ENCODE data around the gene ELMO2.

Gene ELMO2

DNA sequence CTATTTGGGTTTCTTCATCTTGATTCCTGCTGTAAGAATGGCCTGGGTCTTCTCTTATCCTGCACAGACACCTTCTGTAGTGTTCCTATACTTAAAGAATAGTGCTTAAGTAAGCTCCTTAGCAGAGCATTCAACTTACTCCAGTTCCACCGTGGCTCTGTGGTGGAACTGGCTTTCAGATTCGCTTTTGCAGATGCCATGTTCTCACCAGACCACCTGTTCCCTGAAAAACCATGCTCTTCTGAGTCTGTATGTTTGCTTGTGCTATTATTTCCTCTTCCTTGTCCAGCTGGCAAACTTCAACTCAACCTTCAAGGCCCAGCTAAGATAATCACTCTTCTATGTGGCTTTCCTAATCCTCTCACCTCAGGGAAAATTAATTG is 4.9 kb downstream of the ELMO2 start:
- no peaks in the 10 kb centered on the region for H3K9me3 ChIP-seq (ENCODE audit: control insufficient read depth, insufficient read depth, low read depth, low read length)
- H3K36me3 ChIP-seq (ENCODE audit: control insufficient read depth in 2 of 2, insufficient read depth in 1 of 2, low read length in 2 of 2), result peaks cover 0 to 30% of the 10 kb centered on the region in 2 experiments; a peak in 2 of 3 replicates
- POLR2A ChIA-PET, result interaction anchor here (0.6 to 1.2 kb wide), 3 partner anchors 37 to 334 kb away, joined by 3 read pairs; no protein-coding TSS in a partner anchor
- H3K4me3 ChIP-seq (ENCODE audit: low read depth, low read length), result no peak overlapping the region
- TF ChIP-seq SCRT2 (tag by site-specific recombination; IDR thresholded peaks at IDR 0.05), result 0 out of 2 replicates have a peak, but pooled peaks have one; percentile 21
- TF ChIP-seq GFI1B (tag by site-specific recombination; IDR thresholded peaks at IDR 0.05), result no peak
- H3K4me1 ChIP-seq (ENCODE audit: control insufficient read depth, insufficient read depth, low read length), result peaks cover 6% of the 10 kb centered on the region
- CTCF ChIA-PET, result interaction anchor here (0.5 to 3.1 kb wide), 5 partner anchors 12 to 415 kb away, joined by 3 to 8 read pairs (median 5); no protein-coding TSS in a partner anchor
- H3K27ac ChIP-seq (ENCODE audit: extremely low read depth, low read depth, low read length), result no peak overlapping the region

DNA sequence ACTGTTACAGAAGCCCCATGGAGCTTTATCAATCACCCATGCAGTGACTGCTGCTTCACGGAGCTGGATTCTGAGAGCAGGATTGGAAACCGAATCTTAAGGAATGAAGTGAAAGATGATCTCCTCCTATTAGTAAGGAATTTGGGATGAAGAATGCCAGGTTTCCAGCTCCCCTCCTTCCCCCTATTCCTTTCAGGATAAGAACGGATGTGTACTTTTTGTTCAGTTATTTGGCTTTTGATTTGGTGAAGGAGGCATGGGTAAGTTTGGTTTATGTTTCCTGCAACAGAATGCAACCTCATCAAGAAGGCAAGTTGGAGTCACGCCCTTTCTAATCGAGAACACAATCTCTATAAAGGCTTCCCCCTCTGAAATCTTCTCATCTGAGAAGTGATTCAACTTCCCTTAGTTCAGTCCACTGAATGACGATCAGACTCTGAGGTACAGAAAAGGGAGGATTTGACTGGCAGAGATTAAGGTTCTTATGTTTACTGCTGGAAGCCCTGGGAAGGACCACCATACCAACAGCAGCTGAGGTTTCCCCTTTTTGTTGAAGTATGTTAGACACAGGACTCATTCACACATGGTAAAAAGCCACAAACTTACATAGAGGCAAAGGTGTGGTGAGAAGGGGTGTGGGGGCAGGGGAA is 5.5 kb downstream of the ELMO2 start:
- Histone ChIP-seq H3K4me3 (ENCODE audit: low read depth, low read length) (no peak overlapping the region), H3K4me1 (ENCODE audit: control insufficient read depth, insufficient read depth, low read length) (peaks cover 6% of the 10 kb centered on the region), H3K9me3 (ENCODE audit: control insufficient read depth, insufficient read depth, low read depth, low read length) (no peaks in the 10 kb centered on the region), H3K27ac (ENCODE audit: extremely low read depth, low read depth, low read length) (no peak overlapping the region), H3K36me3 (ENCODE audit: control insufficient read depth in 2 of 2, insufficient read depth in 1 of 2, low read length in 2 of 2) (peaks cover 0 to 34% of the 10 kb centered on the region in 2 experiments; a peak in 2 of 3 replicates)
- TF ChIP-seq ZBTB48 (tag by site-specific recombination; IDR thresholded peaks at IDR 0.05) (no peak), ZBTB17 (tag by site-specific recombination; IDR thresholded peaks at IDR 0.05) (peak; percentile 86), PRDM1 (tag by site-specific recombination; IDR thresholded peaks at IDR 0.05) (peak; percentile 46; the same call in 1 of the 2 replicates)
- POLR2A ChIA-PET, result interaction anchor here (0.6 to 1.2 kb wide), 3 partner anchors 37 to 333 kb away, joined by 3 read pairs; no protein-coding TSS in a partner anchor
- CTCF ChIA-PET, result interaction anchor here (0.8 to 3.1 kb wide), 4 partner anchors 10 to 414 kb away, joined by 3 to 8 read pairs (median 4); no protein-coding TSS in a partner anchor

DNA sequence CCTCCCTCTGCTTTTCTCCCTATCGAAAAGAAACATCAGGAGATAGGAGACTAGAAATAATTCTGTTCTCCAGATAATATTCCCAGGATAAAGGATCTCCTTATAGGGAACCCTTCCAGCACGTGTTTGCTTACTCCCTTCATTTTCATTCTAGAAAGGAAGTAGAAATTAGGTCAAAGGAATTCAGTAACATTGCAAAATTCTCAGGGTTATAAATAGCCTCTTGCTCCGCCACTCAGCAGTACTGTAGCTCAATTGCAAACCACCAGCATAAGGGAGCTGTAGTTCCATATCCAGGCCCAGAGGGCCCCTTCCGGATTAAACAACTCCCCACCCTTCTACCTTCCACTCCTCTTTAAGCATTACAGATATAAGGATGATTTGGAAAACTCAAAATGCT is 6.2 kb downstream of the ELMO2 start:
- Histone ChIP-seq H3K27ac (ENCODE audit: extremely low read depth, low read depth, low read length) (no peak overlapping the region), H3K9me3 (ENCODE audit: control insufficient read depth, insufficient read depth, low read depth, low read length) (no peaks in the 10 kb centered on the region), H3K36me3 (ENCODE audit: control insufficient read depth in 2 of 2, insufficient read depth in 1 of 2, low read length in 2 of 2) (peaks cover 0 to 41% of the 10 kb centered on the region in 2 experiments; a peak in 2 of 3 replicates), H3K4me1 (ENCODE audit: control insufficient read depth, insufficient read depth, low read length) (peaks cover 6% of the 10 kb centered on the region), H3K4me3 (ENCODE audit: low read depth, low read length) (no peak overlapping the region)
- TF ChIP-seq ZNF423 (tag by site-specific recombination; IDR thresholded peaks at IDR 0.05) (no peak), ZNF624 (tag by site-specific recombination; IDR thresholded peaks at IDR 0.05) (no peak), ZNF416 (tag by site-specific recombination; IDR thresholded peaks at IDR 0.05) (no peak), ZNF37A (tag by site-specific recombination; IDR thresholded peaks at IDR 0.05) (no peak), BCL11A (tag by site-specific recombination; IDR thresholded peaks at IDR 0.05; ENCODE audit: low read depth) (no peak), GLIS1 (tag by site-specific recombination; IDR thresholded peaks at IDR 0.05) (no peak), ZNF433 (tag by site-specific recombination; IDR thresholded peaks at IDR 0.05; ENCODE audit: low read depth) (no peak)
- TF ChIP-seq, protein P1, sequence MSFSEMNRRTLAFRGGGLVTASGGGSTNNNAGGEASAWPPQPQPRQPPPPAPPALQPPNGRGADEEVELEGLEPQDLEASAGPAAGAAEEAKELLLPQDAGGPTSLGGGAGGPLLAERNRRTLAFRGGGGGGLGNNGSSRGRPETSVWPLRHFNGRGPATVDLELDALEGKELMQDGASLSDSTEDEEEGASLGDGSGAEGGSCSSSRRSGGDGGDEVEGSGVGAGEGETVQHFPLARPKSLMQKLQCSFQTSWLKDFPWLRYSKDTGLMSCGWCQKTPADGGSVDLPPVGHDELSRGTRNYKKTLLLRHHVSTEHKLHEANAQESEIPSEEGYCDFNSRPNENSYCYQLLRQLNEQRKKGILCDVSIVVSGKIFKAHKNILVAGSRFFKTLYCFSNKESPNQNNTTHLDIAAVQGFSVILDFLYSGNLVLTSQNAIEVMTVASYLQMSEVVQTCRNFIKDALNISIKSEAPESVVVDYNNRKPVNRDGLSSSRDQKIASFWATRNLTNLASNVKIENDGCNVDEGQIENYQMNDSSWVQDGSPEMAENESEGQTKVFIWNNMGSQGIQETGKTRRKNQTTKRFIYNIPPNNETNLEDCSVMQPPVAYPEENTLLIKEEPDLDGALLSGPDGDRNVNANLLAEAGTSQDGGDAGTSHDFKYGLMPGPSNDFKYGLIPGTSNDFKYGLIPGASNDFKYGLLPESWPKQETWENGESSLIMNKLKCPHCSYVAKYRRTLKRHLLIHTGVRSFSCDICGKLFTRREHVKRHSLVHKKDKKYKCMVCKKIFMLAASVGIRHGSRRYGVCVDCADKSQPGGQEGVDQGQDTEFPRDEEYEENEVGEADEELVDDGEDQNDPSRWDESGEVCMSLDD (tag by site-specific recombination; IDR thresholded peaks at IDR 0.05), result no peak
- TF ChIP-seq, protein P2, sequence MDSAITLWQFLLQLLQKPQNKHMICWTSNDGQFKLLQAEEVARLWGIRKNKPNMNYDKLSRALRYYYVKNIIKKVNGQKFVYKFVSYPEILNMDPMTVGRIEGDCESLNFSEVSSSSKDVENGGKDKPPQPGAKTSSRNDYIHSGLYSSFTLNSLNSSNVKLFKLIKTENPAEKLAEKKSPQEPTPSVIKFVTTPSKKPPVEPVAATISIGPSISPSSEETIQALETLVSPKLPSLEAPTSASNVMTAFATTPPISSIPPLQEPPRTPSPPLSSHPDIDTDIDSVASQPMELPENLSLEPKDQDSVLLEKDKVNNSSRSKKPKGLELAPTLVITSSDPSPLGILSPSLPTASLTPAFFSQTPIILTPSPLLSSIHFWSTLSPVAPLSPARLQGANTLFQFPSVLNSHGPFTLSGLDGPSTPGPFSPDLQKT (IDR thresholded peaks at IDR 0.05; ENCODE audit: borderline replicate concordance, low read depth, low read length), result no peak
- TF ChIP-seq, protein P3, sequence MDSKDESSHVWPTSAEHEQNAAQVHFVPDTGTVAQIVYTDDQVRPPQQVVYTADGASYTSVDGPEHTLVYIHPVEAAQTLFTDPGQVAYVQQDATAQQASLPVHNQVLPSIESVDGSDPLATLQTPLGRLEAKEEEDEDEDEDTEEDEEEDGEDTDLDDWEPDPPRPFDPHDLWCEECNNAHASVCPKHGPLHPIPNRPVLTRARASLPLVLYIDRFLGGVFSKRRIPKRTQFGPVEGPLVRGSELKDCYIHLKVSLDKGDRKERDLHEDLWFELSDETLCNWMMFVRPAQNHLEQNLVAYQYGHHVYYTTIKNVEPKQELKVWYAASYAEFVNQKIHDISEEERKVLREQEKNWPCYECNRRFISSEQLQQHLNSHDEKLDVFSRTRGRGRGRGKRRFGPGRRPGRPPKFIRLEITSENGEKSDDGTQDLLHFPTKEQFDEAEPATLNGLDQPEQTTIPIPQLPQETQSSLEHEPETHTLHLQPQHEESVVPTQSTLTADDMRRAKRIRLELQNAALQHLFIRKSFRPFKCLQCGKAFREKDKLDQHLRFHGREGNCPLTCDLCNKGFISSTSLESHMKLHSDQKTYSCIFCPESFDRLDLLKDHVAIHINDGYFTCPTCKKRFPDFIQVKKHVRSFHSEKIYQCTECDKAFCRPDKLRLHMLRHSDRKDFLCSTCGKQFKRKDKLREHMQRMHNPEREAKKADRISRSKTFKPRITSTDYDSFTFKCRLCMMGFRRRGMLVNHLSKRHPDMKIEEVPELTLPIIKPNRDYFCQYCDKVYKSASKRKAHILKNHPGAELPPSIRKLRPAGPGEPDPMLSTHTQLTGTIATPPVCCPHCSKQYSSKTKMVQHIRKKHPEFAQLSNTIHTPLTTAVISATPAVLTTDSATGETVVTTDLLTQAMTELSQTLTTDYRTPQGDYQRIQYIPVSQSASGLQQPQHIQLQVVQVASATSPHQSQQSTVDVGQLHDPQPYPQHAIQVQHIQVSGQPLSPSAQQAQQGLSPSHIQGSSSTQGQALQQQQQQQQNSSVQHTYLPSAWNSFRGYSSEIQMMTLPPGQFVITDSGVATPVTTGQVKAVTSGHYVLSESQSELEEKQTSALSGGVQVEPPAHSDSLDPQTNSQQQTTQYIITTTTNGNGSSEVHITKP (tag by site-specific recombination; IDR thresholded peaks at IDR 0.05), result no peak
- ChIA-PET POLR2A (no interaction called here), CTCF (interaction anchor here (0.6 to 3.1 kb wide), 5 partner anchors 10 to 413 kb away, joined by 3 to 8 read pairs (median 5); partner anchors contain the start of gene CDH22)

All from HEK293 (cell line).